Measurements from ENCODE around the gene PRSS57.

PRSS57 gene

GRCh38 chr19:680287-681028 is 14.8 kb downstream of the PRSS57 start:
- peak overlapping the region; percentile 61 for H3K4me3 ChIP-seq (ENCODE audit: low read depth, low read length)
- TF ChIP-seq, protein P1, sequence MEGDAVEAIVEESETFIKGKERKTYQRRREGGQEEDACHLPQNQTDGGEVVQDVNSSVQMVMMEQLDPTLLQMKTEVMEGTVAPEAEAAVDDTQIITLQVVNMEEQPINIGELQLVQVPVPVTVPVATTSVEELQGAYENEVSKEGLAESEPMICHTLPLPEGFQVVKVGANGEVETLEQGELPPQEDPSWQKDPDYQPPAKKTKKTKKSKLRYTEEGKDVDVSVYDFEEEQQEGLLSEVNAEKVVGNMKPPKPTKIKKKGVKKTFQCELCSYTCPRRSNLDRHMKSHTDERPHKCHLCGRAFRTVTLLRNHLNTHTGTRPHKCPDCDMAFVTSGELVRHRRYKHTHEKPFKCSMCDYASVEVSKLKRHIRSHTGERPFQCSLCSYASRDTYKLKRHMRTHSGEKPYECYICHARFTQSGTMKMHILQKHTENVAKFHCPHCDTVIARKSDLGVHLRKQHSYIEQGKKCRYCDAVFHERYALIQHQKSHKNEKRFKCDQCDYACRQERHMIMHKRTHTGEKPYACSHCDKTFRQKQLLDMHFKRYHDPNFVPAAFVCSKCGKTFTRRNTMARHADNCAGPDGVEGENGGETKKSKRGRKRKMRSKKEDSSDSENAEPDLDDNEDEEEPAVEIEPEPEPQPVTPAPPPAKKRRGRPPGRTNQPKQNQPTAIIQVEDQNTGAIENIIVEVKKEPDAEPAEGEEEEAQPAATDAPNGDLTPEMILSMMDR (IDR thresholded peaks at IDR 0.05; ENCODE audit: control insufficient read depth, extremely low read depth, insufficient read depth), result peak; percentile 72
- DNase-seq (ENCODE audit: low read depth), result peak; percentile 87

DNA sequence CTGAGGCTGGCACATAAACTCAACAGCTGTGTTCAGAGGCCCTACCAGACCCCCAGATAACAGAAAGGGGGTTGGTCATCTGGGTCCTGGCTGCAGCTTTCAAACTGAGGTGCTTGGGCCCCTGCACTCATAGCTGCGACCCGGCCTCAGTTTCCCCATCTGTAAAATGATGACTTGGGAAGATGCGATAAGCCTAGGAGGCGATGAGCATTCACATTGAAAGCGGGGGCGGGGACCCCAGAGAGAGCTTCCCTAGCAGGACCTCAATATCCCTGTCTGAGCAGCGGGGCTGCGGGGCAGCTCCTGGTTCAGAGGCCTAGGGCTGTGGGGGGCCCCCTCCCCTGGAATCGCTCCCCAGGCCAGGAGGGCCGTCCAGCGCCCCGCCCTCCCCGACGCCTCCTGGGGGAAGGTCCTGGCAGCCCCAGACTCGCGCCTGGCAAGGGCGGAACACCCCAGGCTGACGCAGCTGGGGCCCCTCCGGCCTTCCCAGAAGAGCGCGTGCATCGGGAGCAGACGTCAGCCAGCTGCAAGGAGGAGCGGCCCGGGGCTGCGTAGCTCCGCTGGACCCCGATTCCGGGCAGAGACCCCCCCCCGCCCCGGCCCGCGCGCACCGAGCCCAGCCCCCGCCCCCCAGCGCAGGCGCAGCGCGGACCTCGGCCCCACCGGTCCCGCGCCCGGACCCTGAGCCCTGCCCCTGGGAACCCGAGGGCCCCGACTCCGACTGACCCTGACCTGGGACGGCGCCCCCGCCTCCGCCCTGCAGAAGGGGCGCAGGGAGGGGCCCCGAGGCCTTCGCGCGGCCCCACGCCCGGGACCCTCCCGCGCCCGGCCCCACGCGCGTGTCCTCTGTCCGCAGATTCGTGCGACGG is 15.6 kb downstream of the PRSS57 start:
- DNase-seq (ENCODE audit: low read depth), result no peak
- H3K4me3 ChIP-seq (ENCODE audit: low read depth, low read length), result peak overlapping the region; percentile 59
- TF ChIP-seq, protein P1 (IDR thresholded peaks at IDR 0.05; ENCODE audit: control insufficient read depth, extremely low read depth, insufficient read depth), result no peak

- DNase-seq (ENCODE audit: low read depth), result no peak
- TF ChIP-seq, protein P1 (IDR thresholded peaks at IDR 0.05; ENCODE audit: control insufficient read depth, extremely low read depth, insufficient read depth), result no peak
- H3K4me3 ChIP-seq (ENCODE audit: low read depth, low read length), result peak overlapping the region; percentile 59
Measured at GRCh38 chr19:678791-679388, 16.4 kb downstream of the PRSS57 start.

- TF ChIP-seq, protein P1 (IDR thresholded peaks at IDR 0.05; ENCODE audit: control insufficient read depth, extremely low read depth, insufficient read depth), result no peak
- DNase-seq (ENCODE audit: low read depth), result no peak
- H3K4me3 ChIP-seq (ENCODE audit: low read depth, low read length), result no peak overlapping the region
Measured at GRCh38 chr19:677601-678436, 17.4 kb downstream of the PRSS57 start.

DNA sequence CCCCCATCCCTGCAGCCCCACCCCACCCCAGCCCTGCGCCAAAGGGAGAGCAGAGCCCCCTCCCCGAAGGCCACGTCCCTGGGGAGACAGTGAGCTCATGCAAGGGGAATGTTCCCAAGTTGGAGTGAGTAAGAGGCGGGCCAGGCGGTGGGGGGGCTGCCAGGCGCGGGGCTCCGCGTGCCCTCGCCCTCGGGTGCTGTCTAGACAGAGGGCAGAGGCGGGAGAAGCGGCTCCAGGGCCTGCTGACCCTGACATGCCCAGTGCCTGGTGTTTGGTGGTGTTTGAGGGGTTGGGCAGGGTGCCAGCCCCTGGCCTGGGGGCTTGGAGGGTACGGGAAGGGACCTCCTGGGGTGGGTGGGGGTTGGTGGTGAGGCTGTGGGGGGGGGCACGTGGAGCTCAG is 18.1 kb downstream of the PRSS57 start:
- TF ChIP-seq, protein P1 (IDR thresholded peaks at IDR 0.05; ENCODE audit: control insufficient read depth, extremely low read depth, insufficient read depth), result no peak
- no peak for DNase-seq (ENCODE audit: low read depth)
- H3K4me3 ChIP-seq (ENCODE audit: low read depth, low read length), result no peak overlapping the region

Measured in LNCaP clone FGC (cell line).